Measurements from ENCODE around the gene RAD54L. TPM values are rescaled to one million over a fixed set of nuclear protein-coding genes. Genes with fewer than 3 reads are reported as not detected.
"Not testable (repeated sequence)": the region's sequence is repeated elsewhere in the genome, so short reads cannot be mapped to it uniquely, and the experiment has no call there.

RAD54L gene
- total RNA-seq, 1 donor from 2014 or later = 50.2 TPM

DNA sequence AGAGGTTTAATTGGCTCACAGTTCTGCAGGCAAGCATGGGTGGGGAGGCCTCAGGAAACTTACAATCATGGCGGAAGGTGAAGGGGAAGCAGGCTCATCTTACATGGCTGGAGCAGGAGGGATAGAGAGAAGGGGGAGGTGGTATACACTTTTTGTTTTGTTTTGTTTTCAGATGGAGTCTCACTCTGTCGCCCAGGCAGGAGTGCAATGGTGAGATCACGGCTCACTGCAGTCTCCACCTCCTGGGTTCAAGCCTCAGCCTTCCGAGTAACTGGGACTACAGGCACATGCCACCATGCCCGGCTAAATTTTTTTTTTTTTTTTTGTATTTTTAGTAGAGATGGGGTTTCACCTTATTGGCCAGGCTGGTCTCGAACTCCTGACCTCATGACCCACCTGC lies 74.6 kb downstream of the RAD54L start:
- H3K4me1 Mint-ChIP-seq (ENCODE audit: low read depth); H3K36me3 Mint-ChIP-seq (ENCODE audit: low read depth); DNase-seq (ENCODE audit: low spot score); intact Hi-C loops (cut with micrococcal nuclease); H3K27me3 Mint-ChIP-seq (ENCODE audit: insufficient read depth); H3K4me3 Mint-ChIP-seq; H3K9me3 Mint-ChIP-seq; H3K27ac Mint-ChIP-seq: not testable (repeated sequence)

DNA sequence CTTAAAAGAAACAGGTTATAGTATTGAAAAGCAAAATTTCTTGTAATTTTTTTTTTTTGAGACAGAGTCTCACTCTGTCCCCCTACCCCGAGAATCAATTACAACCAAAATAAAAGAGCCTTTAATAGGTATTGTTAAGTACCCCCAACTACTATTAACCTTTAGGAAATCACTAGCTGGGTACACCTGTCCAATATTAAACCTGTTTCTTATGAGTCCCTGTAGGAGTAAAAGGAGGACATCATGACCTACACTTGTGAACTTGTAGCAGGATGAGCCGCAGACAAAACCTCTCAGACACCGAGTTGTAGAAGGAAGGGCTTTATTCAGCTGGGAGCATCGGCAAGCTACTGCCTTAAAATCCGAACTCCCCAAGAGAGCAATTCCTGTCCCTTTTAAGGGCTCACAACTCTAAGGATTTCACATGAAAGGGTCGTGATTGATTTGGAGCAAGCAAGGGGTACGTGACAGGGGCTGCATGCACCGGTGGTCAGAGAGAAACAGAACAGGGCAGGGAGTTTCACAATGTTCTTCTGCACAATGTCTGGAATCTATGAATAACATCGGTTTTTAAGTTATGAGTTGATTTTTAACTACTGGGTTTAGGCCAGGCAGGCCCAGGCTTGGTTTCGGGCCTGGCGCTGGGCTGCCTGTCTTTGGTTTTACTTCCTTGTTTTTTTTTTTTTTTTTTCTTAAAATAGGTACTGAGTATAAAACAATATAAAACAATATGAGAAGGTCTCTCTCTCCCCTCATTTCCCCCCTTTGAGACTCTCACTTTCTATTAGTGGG lies 77.9 kb downstream of the RAD54L start:
- H3K4me1 Mint-ChIP-seq (ENCODE audit: low read depth); DNase-seq (ENCODE audit: low spot score); H3K4me3 Mint-ChIP-seq; H3K36me3 Mint-ChIP-seq (ENCODE audit: low read depth); H3K27me3 Mint-ChIP-seq (ENCODE audit: insufficient read depth); H3K9me3 Mint-ChIP-seq; intact Hi-C loops (cut with micrococcal nuclease); H3K27ac Mint-ChIP-seq: not testable (repeated sequence)

Other genes starting within 250 kb of the RAD54L start
- 3.6 TPM in 2 replicates for gene PIK3R3, start 115.1 kb upstream of the RAD54L start, total RNA-seq
- gene TSPAN1, start 72.7 kb upstream of the RAD54L start, total RNA-seq = not detected in 2 replicates
- not detected in 2 replicates for gene P3R3URF, start 71.3 kb upstream of the RAD54L start, total RNA-seq
- 80.8 and 85.7 TPM in 2 replicates for gene POMGNT1, start 49.3 kb upstream of the RAD54L start, total RNA-seq
- 0.15 TPM in 1 of 2 replicates, not detected in the other for gene LURAP1, start 44.4 kb upstream of the RAD54L start, total RNA-seq
- gene LRRC41, start 55.9 kb downstream of the RAD54L start, total RNA-seq = 62.1 and 62.6 TPM in 2 replicates
- gene UQCRH, start 55.9 kb downstream of the RAD54L start, total RNA-seq = 258 and 268 TPM in 2 replicates
- gene NSUN4, start 93.0 kb downstream of the RAD54L start, total RNA-seq = 37.6 and 39.6 TPM in 2 replicates
- 4.4 and 5.0 TPM in 2 replicates for gene FAAH, start 146.6 kb downstream of the RAD54L start, total RNA-seq
- gene DMBX1, start 242.1 kb downstream of the RAD54L start, total RNA-seq = not detected in 2 replicates

Data from activated T-helper 1 cell treated with anti-CD3 and anti-CD28 coated beads, Interleukin-12 subunit alpha, Interleukin-12 subunit beta, Interleukin-2, Interleukin-4 antibody, amounts not matched to agents 30 ng/mL and 10 ng/mL and 1 ng/mL, durations not matched to agents 14 hours and 24 hours and 36 hours (primary cell).